Liver (tissue), 9 donors: ENCODE data around the gene SLC25A26. TPM values are rescaled to one million over a fixed set of nuclear protein-coding genes. Genes with fewer than 3 reads are reported as not detected.

Source experiments
- DNase-seq: peaks from one replicate; pipeline ENCODE4 v3.0.0-alpha.2; 2017; ENCODE audit warnings: low spot score
- H3K27ac ChIP-seq, 2 donors: one replicate each; pipeline ENCODE4 v1.7.0; 2013; ENCODE audit warnings: inconsistent platforms in 2 of 2, low read length in 2 of 2, control low read depth in 1 of 2, low read depth in 1 of 2, mild to moderate bottlenecking in 1 of 2
- H3K27me3 ChIP-seq, 4 donors: one replicate each; pipeline versions ENCODE4 v1.6.1 to v1.7.0; 2013; ENCODE audit warnings: low read length in 3 of 4, inconsistent platforms in 1 of 4, mild to moderate bottlenecking in 1 of 4, moderate library complexity in 1 of 4; ENCODE audit not compliant: control insufficient read depth in 4 of 4, insufficient read depth in 4 of 4
- H3K36me3 ChIP-seq, 4 donors: one replicate each; pipeline versions ENCODE4 v1.6.1 to v1.7.0; 2013; ENCODE audit warnings: low read length in 3 of 4, mild to moderate bottlenecking in 3 of 4, low read depth in 1 of 4, moderate library complexity in 1 of 4; ENCODE audit not compliant: control insufficient read depth in 4 of 4, insufficient read depth in 3 of 4
- H3K4me1 ChIP-seq, 4 donors: one replicate each; pipeline versions ENCODE4 v1.6.1 to v1.7.0; 2013; ENCODE audit warnings: low read length in 3 of 4, mild to moderate bottlenecking in 3 of 4, moderate library complexity in 1 of 4; ENCODE audit not compliant: control insufficient read depth in 4 of 4, insufficient read depth in 4 of 4
- H3K4me3 ChIP-seq, 3 donors: one replicate each; pipeline versions ENCODE4 v1.6.1 to v1.7.0; 2013; ENCODE audit warnings: low read length in 3 of 3, control low read depth in 1 of 3, low read depth in 1 of 3, mild to moderate bottlenecking in 1 of 3
- H3K9ac ChIP-seq, 2 donors: one replicate each; pipeline ENCODE4 v1.7.0; 2013; ENCODE audit warnings: low read length in 2 of 2, mild to moderate bottlenecking in 2 of 2, moderate library complexity in 2 of 2, control low read depth in 1 of 2, low read depth in 1 of 2
- H3K9me3 ChIP-seq, 4 donors: one replicate each; pipeline versions ENCODE4 v1.6.1 to v1.7.0; 2013; ENCODE audit warnings: low read length in 3 of 4; ENCODE audit not compliant: control insufficient read depth in 4 of 4
- ATF3 ChIP-seq: IDR thresholded peaks from 2 replicates; pipeline ENCODE4 v1.6.1; 2016; ENCODE audit warnings: antibody characterized with exemption
- CTCF ChIP-seq: fragments of 150-350 bp; IDR thresholded peaks from 2 replicates; pipeline ENCODE4 v1.5.1; 2017; ENCODE audit warnings: improper control_type of control experiment, low read depth, low read length; ENCODE audit not compliant: missing input control
- EGR1 ChIP-seq, 2 donors: IDR thresholded peaks; 2 replicates each; pipeline ENCODE4 v1.6.1; 2016 to 2018; ENCODE audit warnings: antibody characterized with exemption in 2 of 2, low read depth in 2 of 2
- FOXA1 ChIP-seq: IDR thresholded peaks from 2 replicates; pipeline ENCODE4 v1.6.1; 2016; ENCODE audit warnings: antibody characterized with exemption
- FOXA2 ChIP-seq: IDR thresholded peaks from 2 replicates; pipeline ENCODE4 v1.6.1; 2016; ENCODE audit warnings: antibody characterized with exemption
- GABPA ChIP-seq, 2 donors: IDR thresholded peaks in 1 of 2; conservative IDR thresholded peaks in 1 of 2; 2 replicates each; pipeline ENCODE4 v1.6.1; 2016; ENCODE audit warnings: antibody characterized with exemption in 2 of 2, mild to moderate bottlenecking in 1 of 2, moderate library complexity in 1 of 2
- HNF4A ChIP-seq, 2 donors: conservative IDR thresholded peaks; 2 replicates each; pipeline ENCODE4 v1.6.1; 2016; ENCODE audit warnings: antibody characterized with exemption in 2 of 2, mild to moderate bottlenecking in 2 of 2
- HNF4G ChIP-seq: IDR thresholded peaks from 2 replicates; pipeline ENCODE4 v1.6.1; 2016; ENCODE audit warnings: antibody characterized with exemption
- JUND ChIP-seq, 2 donors: IDR thresholded peaks; 2 replicates each; pipeline ENCODE4 v1.6.1; 2016; ENCODE audit warnings: antibody characterized with exemption in 2 of 2
- MAX ChIP-seq: IDR thresholded peaks from 2 replicates; pipeline ENCODE4 v1.6.1; 2016; ENCODE audit warnings: antibody characterized with exemption
- NR2F2 ChIP-seq: IDR thresholded peaks from 2 replicates; pipeline ENCODE4 v1.6.1; 2016; ENCODE audit warnings: antibody characterized with exemption
- RAD21 ChIP-seq, 2 donors: IDR thresholded peaks; 2 replicates each; pipeline ENCODE4 v1.6.1; 2016; ENCODE audit warnings: antibody characterized with exemption in 2 of 2, mild to moderate bottlenecking in 2 of 2
- REST ChIP-seq: IDR thresholded peaks from 2 replicates; pipeline ENCODE4 v1.6.1; 2016; ENCODE audit warnings: antibody characterized with exemption, mild to moderate bottlenecking
- SP1 ChIP-seq: IDR thresholded peaks from 2 replicates; pipeline ENCODE4 v1.6.1; 2018; ENCODE audit warnings: antibody characterized with exemption, mild to moderate bottlenecking
- TAF1 ChIP-seq: conservative IDR thresholded peaks from 2 replicates; pipeline ENCODE4 v1.6.1; 2016; ENCODE audit warnings: antibody characterized with exemption, mild to moderate bottlenecking
- WGBS: extraction: QIAGEN DNeasy Blood & Tissue Kit; methylation state at CpG from one replicate; pipeline ENCODE4 v1.1.7; 2013; 5-methylcytosine and 5-hydroxymethylcytosine counted together
- polyA plus RNA-seq, 2 donors: library from polyadenylated mRNA; stranded (reverse) in 1 of 2; unstranded in 1 of 2; fragments of 200-250 nt in 1 of 2; fragments of >200 nt in 1 of 2; fragmentation: Nextera tagmentation in 1 of 2; extraction: Ambion mirVana in 1 of 2; gene quantifications; one replicate each; pipeline versions ENCODE4 v1.2.1 to v1.2.3, GENCODE V29; 2013 to 2015
- total RNA-seq, 2 donors: library from RNA; depleted of rRNA; stranded (reverse); fragments of >200 nt; gene quantifications; one replicate each; pipeline ENCODE4 v1.2.3, GENCODE V29; 2014
- donor health status: healthy.
- donor health status: healthy.
- donor health status: healthy.
- donor health status: healthy.
- donor health status: healthy.

Gene SLC25A26
- total and polyA plus RNA-seq, 4 donors = 9.9 to 21.6 (median 12.8) TPM

GRCh38 chr3:66366747-66367146 lies 145.9 kb downstream of the SLC25A26 start (continued):
- no peak for TF ChIP-seq JUND (IDR thresholded peaks at IDR 0.05)
- TF ChIP-seq FOXA1 = no peak
- TF ChIP-seq ATF3 = no peak
- TF ChIP-seq RAD21 (IDR thresholded peaks at IDR 0.05) = no peak
- no peak for TF ChIP-seq FOXA2
- no peak for TF ChIP-seq TAF1

GRCh38 chr3:66367979-66368378 lies 147.2 kb downstream of the SLC25A26 start:
- 89% methylated on average over 3 of the region's 3 CpGs for WGBS
- no peak overlapping the region for H3K27ac ChIP-seq
- no peak overlapping the region for H3K9ac ChIP-seq

More at GRCh38 chr3:66367979-66368378, 147.2 kb downstream of the SLC25A26 start:
- Histone ChIP-seq H3K4me3 (no peak overlapping the region), H3K9me3 (no peaks in the 10 kb centered on the region), H3K4me1 (no peaks in the 10 kb centered on the region), H3K36me3 (peaks cover 0 to 2% (median 0%) of the 10 kb centered on the region in 4 donors), H3K27me3 (no peaks in the 10 kb centered on the region)
- no peak for DNase-seq
- TF ChIP-seq MAX (no peak), ATF3 (no peak), REST (no peak), EGR1 (IDR thresholded peaks at IDR 0.05; ENCODE audit: low read depth in 2 of 2) (no peak), HNF4A (conservative IDR thresholded peaks at IDR 0.05) (no peak), SP1 (no peak), GABPA (IDR thresholded peaks at IDR 0.05 in 1 of 2, conservative IDR thresholded peaks at IDR 0.05 in 1 of 2) (no peak), HNF4G (no peak), FOXA1 (no peak), FOXA2 (no peak), NR2F2 (no peak), CTCF (no peak)
